Inferior parietal cortex (tissue), 1 donor: Measurements from ENCODE around the gene EIPR1.

Experiments
- DNase-seq: peaks from one replicate; pipeline ENCODE4 v3.0.0-alpha.2; 2016; ENCODE audit errors: extremely low spot score

The EIPR1 gene

DNA sequence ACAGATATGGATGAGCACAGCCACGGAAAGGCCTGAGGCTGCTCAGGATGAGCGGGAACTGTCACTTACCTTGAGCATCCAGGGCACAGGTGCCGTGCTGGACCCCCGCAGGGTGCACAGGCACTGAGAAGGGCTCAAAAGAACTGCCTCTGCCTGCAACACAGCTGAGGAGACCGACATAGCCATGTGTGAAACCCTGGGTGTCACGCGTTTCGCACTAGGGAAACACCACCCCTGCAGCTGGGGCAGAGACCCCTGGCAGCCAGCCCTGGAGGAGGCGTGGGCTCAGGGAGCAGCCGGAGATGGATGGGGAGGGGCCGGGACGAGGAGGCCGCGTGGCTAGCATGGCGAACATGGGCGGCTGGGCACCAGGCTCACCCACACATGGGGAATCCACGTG is 228.9 kb downstream of the EIPR1 start:
- no peak for DNase-seq

DNA sequence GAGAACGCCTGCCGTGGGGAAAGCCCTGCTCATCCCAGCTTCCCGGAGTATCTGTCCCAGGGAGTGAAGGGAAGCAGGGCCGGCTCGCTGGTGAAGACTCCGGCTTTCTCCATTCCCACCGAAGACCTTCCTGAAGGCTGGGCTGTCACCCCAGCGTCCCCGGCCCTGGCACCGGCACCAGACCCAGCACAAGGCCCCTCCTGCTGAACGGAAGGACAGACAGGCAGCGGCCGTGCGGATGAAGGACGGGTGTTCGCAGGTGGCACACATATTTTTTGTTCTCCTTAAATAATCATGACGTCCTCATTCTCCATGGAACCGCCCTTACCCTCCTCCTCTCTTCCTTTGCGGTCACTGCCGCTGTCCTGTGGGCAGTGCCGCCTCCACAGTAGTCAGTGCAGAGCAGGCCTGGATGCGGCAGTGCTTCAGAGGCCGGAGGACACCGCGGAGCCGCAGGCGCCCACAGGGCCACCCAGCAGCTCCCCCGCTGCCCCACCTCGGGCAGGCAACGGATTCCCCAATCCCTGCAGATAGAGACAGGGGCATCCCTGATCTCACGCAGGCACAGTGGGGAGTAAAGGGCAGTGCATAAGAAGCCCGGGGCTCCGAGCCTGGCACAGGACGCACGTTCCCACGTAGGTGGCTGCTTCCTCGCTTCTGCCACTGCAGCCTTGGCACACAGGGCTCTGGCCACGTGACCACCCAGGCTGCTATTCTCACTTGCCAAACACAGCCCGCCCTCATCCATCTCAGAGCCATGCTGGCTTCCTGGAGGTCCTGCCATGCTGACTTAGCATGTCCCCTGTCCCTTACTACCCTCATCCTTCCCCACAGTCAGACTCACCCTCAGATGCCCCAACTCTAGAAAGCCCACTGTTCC is 229.7 kb downstream of the EIPR1 start:
- no peak for DNase-seq

DNA sequence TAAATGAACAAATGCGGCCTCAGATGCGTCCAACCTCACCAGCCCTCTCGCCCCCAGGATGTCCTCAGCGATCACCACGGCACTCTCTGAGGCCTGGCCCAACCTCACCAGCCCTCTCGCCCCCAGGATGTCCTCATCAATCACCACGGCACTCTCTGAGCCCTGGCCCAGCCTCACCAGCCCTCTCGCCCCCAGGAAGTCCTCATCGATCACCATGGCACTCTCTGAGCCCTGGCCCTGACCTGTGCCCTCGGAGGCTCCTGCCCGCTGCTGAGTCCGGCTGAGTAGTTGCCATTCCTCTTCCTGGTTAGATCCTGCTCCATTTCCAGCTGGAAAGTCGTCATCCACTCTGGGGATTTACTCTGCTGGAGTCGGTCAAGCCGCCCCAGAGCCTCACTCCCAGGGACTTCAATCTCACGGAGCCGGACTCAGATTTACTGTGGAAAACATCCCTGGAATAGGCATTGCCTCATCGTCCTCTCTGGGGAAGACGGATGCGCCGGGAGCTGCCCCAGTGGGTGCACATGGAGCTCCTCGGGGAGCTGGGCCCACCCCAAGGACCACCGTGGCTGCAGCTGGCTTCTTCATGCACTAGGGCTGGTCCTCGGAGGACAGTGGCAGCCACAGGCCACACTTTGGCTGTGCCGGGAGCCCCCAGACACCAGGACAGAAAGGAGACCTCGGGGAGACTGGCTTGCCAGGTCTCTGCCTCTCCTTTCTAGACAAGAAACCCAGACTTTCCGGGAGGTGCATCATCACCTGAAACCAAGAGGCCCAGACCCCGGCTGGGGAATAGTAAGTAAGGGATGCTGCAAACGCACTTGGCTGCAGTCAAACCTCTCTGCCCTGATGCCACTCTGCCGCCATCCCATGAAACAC is 230.6 kb downstream of the EIPR1 start:
- DNase-seq, result no peak

DNA sequence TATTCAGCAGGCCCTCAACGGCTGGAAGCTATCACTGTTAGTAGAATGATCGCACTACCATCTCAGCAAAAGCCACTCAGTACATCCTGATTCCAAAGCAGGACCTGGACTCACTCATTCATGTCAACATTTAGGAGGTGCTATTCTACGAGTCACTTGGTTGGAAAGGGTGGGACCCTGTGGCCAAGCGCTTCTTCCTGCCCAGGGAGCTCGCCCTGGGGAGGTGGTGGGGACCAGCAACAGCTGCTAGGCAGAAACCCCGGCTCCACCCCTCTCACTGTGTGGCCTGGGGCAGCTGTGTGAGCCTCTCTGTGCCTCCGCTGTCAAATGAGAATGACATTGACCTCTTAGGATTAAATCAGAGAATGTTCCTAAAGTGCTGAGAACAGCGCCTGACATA is 231.4 kb downstream of the EIPR1 start:
- no peak for DNase-seq

DNA sequence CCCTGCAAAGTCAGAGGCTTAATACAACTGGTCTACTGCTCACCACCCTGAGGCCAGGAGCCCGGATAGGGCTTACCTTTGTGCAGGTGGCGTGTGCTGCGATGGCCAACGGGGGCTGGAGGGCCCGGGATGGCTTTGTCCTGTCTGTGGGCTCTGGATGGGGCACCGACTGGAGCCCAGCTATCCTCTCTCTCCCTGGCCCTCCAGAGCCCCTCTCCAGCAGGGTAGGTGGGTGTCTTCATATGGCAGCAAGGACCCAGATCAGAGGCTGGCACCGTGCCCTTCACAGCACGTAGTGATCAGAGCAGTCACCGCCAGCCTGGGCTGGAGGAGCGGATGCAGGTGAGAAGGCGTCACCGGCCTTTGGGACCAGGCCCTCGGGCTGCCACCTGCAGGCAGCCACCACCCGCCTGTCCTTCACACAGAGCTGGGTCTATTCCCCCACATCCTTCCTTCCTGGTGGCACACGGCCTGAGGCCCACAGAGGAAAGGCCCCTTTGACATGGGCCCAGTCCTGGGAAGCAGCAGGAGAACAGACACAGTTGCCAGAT is 232.1 kb downstream of the EIPR1 start:
- no peak for DNase-seq

DNA sequence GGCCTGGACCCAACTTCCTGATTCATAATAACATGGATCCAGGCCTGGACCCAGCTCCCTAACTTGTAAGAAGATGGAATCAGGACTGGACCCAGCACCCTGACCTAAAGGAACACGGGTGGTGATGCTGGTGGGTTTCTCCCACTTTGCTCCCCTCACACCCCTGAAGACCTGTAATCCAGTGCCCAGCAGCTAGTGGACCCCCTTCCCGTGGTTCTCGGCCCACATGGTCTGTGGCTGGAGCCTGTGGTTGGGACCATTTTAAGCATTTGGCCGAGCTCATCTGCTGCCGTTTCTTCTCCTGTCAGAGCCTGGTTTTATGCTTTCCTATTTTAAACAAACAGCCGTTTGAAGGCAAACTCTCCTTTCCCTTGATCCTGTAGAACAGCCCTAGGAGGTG is 232.8 kb downstream of the EIPR1 start:
- no peak for DNase-seq

DNA sequence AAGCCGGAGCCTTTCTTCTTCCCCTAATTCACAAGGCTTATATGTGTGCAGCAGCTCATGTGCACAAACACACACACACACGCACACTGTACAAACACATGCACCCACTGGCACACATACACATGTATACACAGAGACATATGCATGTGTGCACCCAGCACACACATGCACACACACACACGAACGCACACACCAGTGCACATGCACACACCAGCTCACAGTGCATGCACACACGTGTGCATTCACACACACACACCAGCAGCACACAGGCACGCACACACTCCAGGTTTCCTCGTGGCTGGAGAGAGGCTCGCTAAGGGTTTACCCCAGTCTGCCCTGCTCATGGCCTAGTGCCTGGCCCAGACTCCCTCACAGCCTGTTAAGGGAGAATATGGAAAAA is 234.0 kb downstream of the EIPR1 start:
- DNase-seq, result no peak

DNA sequence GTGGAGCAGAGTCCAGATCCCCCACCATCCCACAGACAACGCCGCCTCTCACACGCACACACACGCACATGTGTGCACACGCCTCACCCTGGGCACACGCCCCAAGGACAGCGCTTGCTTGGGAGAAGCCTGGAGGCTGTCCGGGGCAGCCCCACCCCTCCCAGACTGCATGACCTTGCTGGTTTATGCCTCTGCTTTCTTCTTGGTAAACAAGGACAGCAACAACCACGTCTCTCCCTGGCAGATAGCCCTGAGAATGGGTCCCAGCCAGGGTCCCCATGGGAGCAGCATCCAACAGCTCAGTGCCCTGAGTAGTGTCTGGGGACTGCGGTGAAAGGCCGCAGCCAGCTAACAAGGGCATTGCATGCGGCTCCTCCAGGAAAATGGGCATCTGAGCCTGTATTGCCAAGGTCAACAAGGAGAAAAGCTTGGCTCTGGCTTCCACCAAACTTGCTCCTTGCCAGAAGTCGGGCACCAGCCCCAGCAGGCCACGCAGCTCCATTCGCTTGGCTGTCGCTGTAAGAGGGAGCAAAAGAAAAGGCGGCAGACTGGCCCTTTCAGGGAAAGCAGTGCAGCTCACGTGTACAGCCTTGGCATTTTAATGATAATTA is 234.6 kb downstream of the EIPR1 start:
- no peak for DNase-seq

DNA sequence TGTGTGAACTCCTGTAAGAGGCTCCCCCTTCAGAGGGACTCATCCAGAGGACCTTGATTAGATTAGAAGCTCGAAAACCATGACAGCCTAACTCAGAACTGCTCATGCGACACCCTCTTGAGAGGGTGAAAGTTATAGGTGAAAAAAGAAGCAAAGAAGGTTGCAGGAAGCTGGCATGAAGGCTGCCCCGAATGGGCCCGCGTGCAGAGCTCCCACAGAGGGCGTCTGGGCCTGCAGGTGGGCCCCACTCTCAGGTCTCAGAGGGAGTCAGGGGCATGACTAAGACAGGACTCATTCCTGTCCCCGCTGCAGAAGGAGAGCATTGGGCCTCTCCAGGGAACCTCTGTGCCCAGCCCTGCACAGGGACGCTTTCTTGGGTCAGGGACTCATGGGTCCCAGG is 235.4 kb downstream of the EIPR1 start:
- DNase-seq, result no peak

DNA sequence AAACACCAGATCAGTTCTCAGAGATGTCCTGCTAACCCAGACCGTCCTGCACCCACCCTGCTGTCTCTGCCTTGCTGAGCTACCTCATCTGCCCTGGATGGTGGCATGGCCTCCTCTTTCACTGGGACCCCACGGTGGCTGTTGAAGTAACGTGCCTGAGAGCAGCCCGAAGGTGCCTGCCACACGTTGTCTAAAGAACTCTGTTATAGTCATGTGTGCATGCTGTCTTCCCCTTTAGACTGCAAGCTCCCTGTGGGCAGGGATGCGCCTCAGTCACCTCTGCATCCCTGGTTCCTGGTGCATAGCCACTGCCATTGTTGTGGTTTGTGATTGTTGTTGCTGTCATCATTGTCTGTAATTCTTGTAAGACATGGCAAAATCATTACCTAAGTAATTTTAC is 235.9 kb downstream of the EIPR1 start:
- no peak for DNase-seq

DNA sequence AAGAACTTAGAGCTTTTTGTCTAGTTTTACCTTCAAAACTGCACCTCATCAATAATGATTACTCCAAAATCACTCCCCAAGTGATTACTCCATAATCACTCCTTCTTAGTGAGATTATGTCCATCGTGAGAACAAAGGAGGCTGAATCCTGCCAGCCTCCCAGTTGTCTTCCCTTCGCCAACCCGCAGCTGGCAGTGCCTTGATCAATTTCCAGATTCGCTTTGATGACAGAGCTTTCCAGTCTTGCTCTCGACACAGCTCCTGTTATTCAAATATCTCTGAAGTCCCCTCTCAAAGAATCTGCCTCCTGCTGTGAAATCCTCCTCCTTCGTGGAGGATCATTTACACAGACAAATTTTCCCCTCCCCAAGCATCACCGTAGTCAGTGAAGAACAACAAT is 237.7 kb downstream of the EIPR1 start:
- no peak for DNase-seq
